ENCODE data around the gene ADAM23.

DNA sequence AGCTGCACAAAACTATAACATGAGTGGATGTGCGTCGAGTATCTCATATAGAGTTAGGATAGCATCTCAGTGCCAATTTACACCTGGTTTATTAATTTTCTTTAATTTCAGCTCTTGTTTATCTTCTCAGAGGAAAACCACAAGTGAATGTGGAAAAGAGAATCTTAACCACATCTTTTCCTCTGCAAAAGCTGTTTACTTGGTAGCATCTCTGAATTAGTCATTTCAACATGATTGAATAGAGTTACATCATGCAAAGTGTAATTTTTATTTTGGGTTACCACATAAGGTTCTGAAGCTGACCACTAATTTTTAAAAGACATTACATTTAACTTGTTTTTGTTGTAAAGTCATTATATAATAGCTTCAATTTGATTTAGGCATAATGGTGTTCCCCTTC is 115.2 kb downstream of the ADAM23 start:
- TF ChIP-seq, protein P1, sequence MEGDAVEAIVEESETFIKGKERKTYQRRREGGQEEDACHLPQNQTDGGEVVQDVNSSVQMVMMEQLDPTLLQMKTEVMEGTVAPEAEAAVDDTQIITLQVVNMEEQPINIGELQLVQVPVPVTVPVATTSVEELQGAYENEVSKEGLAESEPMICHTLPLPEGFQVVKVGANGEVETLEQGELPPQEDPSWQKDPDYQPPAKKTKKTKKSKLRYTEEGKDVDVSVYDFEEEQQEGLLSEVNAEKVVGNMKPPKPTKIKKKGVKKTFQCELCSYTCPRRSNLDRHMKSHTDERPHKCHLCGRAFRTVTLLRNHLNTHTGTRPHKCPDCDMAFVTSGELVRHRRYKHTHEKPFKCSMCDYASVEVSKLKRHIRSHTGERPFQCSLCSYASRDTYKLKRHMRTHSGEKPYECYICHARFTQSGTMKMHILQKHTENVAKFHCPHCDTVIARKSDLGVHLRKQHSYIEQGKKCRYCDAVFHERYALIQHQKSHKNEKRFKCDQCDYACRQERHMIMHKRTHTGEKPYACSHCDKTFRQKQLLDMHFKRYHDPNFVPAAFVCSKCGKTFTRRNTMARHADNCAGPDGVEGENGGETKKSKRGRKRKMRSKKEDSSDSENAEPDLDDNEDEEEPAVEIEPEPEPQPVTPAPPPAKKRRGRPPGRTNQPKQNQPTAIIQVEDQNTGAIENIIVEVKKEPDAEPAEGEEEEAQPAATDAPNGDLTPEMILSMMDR (optimal IDR thresholded peaks at IDR 0.05 in 1 of 3, IDR thresholded peaks at IDR 0.05 in 1 of 3, conservative IDR thresholded peaks at IDR 0.05 in 1 of 3; ENCODE audit: extremely low read depth in 1 of 3, insufficient read depth in 2 of 3, low read length in 3 of 3) = no peak
- no peak for TF ChIP-seq EZH2 (IDR thresholded peaks at IDR 0.05; ENCODE audit: low read length)

All from keratinocyte (primary cell).